Liver (tissue), 9 donors: ENCODE measurements around the gene ATE1. TPM values are rescaled to one million over a fixed set of nuclear protein-coding genes. Genes with fewer than 3 reads are reported as not detected.

ENCODE experiments used
- DNase-seq: peaks from one replicate; pipeline ENCODE4 v3.0.0-alpha.2; 2017; ENCODE audit warnings: low spot score
- H3K27ac ChIP-seq, 2 donors: one replicate each; pipeline ENCODE4 v1.7.0; 2013; ENCODE audit warnings: inconsistent platforms in 2 of 2, low read length in 2 of 2, control low read depth in 1 of 2, low read depth in 1 of 2, mild to moderate bottlenecking in 1 of 2
- H3K27me3 ChIP-seq, 4 donors: one replicate each; pipeline versions ENCODE4 v1.6.1 to v1.7.0; 2013; ENCODE audit warnings: low read length in 3 of 4, inconsistent platforms in 1 of 4, mild to moderate bottlenecking in 1 of 4, moderate library complexity in 1 of 4; ENCODE audit not compliant: control insufficient read depth in 4 of 4, insufficient read depth in 4 of 4
- H3K36me3 ChIP-seq, 4 donors: one replicate each; pipeline versions ENCODE4 v1.6.1 to v1.7.0; 2013; ENCODE audit warnings: low read length in 3 of 4, mild to moderate bottlenecking in 3 of 4, low read depth in 1 of 4, moderate library complexity in 1 of 4; ENCODE audit not compliant: control insufficient read depth in 4 of 4, insufficient read depth in 3 of 4
- H3K4me1 ChIP-seq, 4 donors: one replicate each; pipeline versions ENCODE4 v1.6.1 to v1.7.0; 2013; ENCODE audit warnings: low read length in 3 of 4, mild to moderate bottlenecking in 3 of 4, moderate library complexity in 1 of 4; ENCODE audit not compliant: control insufficient read depth in 4 of 4, insufficient read depth in 4 of 4
- H3K4me3 ChIP-seq, 3 donors: one replicate each; pipeline versions ENCODE4 v1.6.1 to v1.7.0; 2013; ENCODE audit warnings: low read length in 3 of 3, control low read depth in 1 of 3, low read depth in 1 of 3, mild to moderate bottlenecking in 1 of 3
- H3K9ac ChIP-seq, 2 donors: one replicate each; pipeline ENCODE4 v1.7.0; 2013; ENCODE audit warnings: low read length in 2 of 2, mild to moderate bottlenecking in 2 of 2, moderate library complexity in 2 of 2, control low read depth in 1 of 2, low read depth in 1 of 2
- H3K9me3 ChIP-seq, 4 donors: one replicate each; pipeline versions ENCODE4 v1.6.1 to v1.7.0; 2013; ENCODE audit warnings: low read length in 3 of 4; ENCODE audit not compliant: control insufficient read depth in 4 of 4
- EGR1 ChIP-seq, 2 donors: IDR thresholded peaks; 2 replicates each; pipeline ENCODE4 v1.6.1; 2016 to 2018; ENCODE audit warnings: antibody characterized with exemption in 2 of 2, low read depth in 2 of 2
- FOXA1 ChIP-seq: IDR thresholded peaks from 2 replicates; pipeline ENCODE4 v1.6.1; 2016; ENCODE audit warnings: antibody characterized with exemption
- HNF4A ChIP-seq, 2 donors: conservative IDR thresholded peaks; 2 replicates each; pipeline ENCODE4 v1.6.1; 2016; ENCODE audit warnings: antibody characterized with exemption in 2 of 2, mild to moderate bottlenecking in 2 of 2
- HNF4G ChIP-seq: IDR thresholded peaks from 2 replicates; pipeline ENCODE4 v1.6.1; 2016; ENCODE audit warnings: antibody characterized with exemption
- JUND ChIP-seq, 2 donors: IDR thresholded peaks; 2 replicates each; pipeline ENCODE4 v1.6.1; 2016; ENCODE audit warnings: antibody characterized with exemption in 2 of 2
- RAD21 ChIP-seq, 2 donors: IDR thresholded peaks; 2 replicates each; pipeline ENCODE4 v1.6.1; 2016; ENCODE audit warnings: antibody characterized with exemption in 2 of 2, mild to moderate bottlenecking in 2 of 2
- SP1 ChIP-seq: IDR thresholded peaks from 2 replicates; pipeline ENCODE4 v1.6.1; 2018; ENCODE audit warnings: antibody characterized with exemption, mild to moderate bottlenecking
- TAF1 ChIP-seq: conservative IDR thresholded peaks from 2 replicates; pipeline ENCODE4 v1.6.1; 2016; ENCODE audit warnings: antibody characterized with exemption, mild to moderate bottlenecking
- YY1 ChIP-seq: IDR thresholded peaks from 2 replicates; pipeline ENCODE4 v1.6.1; 2016; ENCODE audit warnings: antibody characterized with exemption, mild to moderate bottlenecking
- WGBS: extraction: QIAGEN DNeasy Blood & Tissue Kit; methylation state at CpG from one replicate; pipeline ENCODE4 v1.1.7; 2013; 5-methylcytosine and 5-hydroxymethylcytosine counted together
- polyA plus RNA-seq, 2 donors: library from polyadenylated mRNA; stranded (reverse) in 1 of 2; unstranded in 1 of 2; fragments of 200-250 nt in 1 of 2; fragments of >200 nt in 1 of 2; fragmentation: Nextera tagmentation in 1 of 2; extraction: Ambion mirVana in 1 of 2; gene quantifications; one replicate each; pipeline versions ENCODE4 v1.2.1 to v1.2.3, GENCODE V29; 2013 to 2015
- total RNA-seq, 2 donors: library from RNA; depleted of rRNA; stranded (reverse); fragments of >200 nt; gene quantifications; one replicate each; pipeline ENCODE4 v1.2.3, GENCODE V29; 2014
- TF ChIP-seq, protein P1 (sequence below): fragments of 150-350 bp; IDR thresholded peaks from 2 replicates; pipeline ENCODE4 v1.5.1; 2017; ENCODE audit warnings: improper control_type of control experiment, low read depth, low read length; ENCODE audit not compliant: missing input control
- TF ChIP-seq, protein P2 (sequence below): IDR thresholded peaks from 2 replicates; pipeline ENCODE4 v1.6.1; 2016; ENCODE audit warnings: antibody characterized with exemption
- TF ChIP-seq, protein P3 (sequence below): IDR thresholded peaks from 2 replicates; pipeline ENCODE4 v1.6.1; 2016; ENCODE audit warnings: antibody characterized with exemption
- TF ChIP-seq, protein P4 (sequence below): IDR thresholded peaks from 2 replicates; pipeline ENCODE4 v1.6.1; 2016; ENCODE audit warnings: antibody characterized with exemption, mild to moderate bottlenecking
- donor health status: healthy.
- donor health status: healthy.
- donor health status: healthy.
- donor health status: healthy.
- donor health status: healthy.

ATE1 gene
- total and polyA plus RNA-seq, 4 donors: 7.9 to 34.9 (median 13.5) TPM

DNA sequence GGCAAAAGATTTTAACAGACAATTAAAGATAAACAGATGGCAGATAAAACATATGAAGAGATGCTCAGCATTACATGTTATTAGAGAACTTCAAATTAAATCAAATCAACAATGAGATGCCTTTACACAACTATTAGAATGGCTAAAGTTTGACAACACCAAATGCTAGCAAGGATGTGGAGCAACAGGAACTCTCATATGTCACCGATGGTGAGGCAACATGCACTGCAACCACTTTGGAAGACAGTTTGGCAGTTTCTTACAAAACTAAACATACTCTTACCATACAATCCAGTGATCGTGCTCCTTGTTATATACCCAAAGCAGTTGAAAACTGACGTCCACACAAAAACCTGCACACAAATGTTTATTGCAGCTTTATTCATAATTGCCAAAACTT, 13.7 kb upstream of the ATE1 start:
- H3K27me3 ChIP-seq: no peaks in the 10 kb centered on the region
- no peak overlapping the region for H3K4me3 ChIP-seq
- no peak overlapping the region for H3K9ac ChIP-seq
- no peak for DNase-seq
- no peaks in the 10 kb centered on the region for H3K4me1 ChIP-seq
- no peak overlapping the region for H3K27ac ChIP-seq
- no peaks in the 10 kb centered on the region for H3K9me3 ChIP-seq
- TF ChIP-seq FOXA1: no peak
- TF ChIP-seq HNF4G: no peak
- no peak for TF ChIP-seq SP1
- TF ChIP-seq, protein P1, sequence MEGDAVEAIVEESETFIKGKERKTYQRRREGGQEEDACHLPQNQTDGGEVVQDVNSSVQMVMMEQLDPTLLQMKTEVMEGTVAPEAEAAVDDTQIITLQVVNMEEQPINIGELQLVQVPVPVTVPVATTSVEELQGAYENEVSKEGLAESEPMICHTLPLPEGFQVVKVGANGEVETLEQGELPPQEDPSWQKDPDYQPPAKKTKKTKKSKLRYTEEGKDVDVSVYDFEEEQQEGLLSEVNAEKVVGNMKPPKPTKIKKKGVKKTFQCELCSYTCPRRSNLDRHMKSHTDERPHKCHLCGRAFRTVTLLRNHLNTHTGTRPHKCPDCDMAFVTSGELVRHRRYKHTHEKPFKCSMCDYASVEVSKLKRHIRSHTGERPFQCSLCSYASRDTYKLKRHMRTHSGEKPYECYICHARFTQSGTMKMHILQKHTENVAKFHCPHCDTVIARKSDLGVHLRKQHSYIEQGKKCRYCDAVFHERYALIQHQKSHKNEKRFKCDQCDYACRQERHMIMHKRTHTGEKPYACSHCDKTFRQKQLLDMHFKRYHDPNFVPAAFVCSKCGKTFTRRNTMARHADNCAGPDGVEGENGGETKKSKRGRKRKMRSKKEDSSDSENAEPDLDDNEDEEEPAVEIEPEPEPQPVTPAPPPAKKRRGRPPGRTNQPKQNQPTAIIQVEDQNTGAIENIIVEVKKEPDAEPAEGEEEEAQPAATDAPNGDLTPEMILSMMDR: no peak
- no peak for TF ChIP-seq TAF1
- no peak for TF ChIP-seq EGR1 (IDR thresholded peaks at IDR 0.05; ENCODE audit: low read depth in 2 of 2)
- TF ChIP-seq RAD21 (IDR thresholded peaks at IDR 0.05): no peak
- TF ChIP-seq, protein P2, sequence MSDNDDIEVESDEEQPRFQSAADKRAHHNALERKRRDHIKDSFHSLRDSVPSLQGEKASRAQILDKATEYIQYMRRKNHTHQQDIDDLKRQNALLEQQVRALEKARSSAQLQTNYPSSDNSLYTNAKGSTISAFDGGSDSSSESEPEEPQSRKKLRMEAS: no peak
- TF ChIP-seq, protein P3, sequence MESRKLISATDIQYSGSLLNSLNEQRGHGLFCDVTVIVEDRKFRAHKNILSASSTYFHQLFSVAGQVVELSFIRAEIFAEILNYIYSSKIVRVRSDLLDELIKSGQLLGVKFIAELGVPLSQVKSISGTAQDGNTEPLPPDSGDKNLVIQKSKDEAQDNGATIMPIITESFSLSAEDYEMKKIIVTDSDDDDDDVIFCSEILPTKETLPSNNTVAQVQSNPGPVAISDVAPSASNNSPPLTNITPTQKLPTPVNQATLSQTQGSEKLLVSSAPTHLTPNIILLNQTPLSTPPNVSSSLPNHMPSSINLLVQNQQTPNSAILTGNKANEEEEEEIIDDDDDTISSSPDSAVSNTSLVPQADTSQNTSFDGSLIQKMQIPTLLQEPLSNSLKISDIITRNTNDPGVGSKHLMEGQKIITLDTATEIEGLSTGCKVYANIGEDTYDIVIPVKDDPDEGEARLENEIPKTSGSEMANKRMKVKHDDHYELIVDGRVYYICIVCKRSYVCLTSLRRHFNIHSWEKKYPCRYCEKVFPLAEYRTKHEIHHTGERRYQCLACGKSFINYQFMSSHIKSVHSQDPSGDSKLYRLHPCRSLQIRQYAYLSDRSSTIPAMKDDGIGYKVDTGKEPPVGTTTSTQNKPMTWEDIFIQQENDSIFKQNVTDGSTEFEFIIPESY: no peak
- TF ChIP-seq HNF4A (conservative IDR thresholded peaks at IDR 0.05): no peak
- no peak for TF ChIP-seq JUND (IDR thresholded peaks at IDR 0.05)
- no peak for TF ChIP-seq YY1
- TF ChIP-seq, protein P4, sequence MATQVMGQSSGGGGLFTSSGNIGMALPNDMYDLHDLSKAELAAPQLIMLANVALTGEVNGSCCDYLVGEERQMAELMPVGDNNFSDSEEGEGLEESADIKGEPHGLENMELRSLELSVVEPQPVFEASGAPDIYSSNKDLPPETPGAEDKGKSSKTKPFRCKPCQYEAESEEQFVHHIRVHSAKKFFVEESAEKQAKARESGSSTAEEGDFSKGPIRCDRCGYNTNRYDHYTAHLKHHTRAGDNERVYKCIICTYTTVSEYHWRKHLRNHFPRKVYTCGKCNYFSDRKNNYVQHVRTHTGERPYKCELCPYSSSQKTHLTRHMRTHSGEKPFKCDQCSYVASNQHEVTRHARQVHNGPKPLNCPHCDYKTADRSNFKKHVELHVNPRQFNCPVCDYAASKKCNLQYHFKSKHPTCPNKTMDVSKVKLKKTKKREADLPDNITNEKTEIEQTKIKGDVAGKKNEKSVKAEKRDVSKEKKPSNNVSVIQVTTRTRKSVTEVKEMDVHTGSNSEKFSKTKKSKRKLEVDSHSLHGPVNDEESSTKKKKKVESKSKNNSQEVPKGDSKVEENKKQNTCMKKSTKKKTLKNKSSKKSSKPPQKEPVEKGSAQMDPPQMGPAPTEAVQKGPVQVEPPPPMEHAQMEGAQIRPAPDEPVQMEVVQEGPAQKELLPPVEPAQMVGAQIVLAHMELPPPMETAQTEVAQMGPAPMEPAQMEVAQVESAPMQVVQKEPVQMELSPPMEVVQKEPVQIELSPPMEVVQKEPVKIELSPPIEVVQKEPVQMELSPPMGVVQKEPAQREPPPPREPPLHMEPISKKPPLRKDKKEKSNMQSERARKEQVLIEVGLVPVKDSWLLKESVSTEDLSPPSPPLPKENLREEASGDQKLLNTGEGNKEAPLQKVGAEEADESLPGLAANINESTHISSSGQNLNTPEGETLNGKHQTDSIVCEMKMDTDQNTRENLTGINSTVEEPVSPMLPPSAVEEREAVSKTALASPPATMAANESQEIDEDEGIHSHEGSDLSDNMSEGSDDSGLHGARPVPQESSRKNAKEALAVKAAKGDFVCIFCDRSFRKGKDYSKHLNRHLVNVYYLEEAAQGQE: no peak
- no peaks in the 10 kb centered on the region for H3K36me3 ChIP-seq
- WGBS: 87% methylated on average over 3 of the region's 3 CpGs

DNA sequence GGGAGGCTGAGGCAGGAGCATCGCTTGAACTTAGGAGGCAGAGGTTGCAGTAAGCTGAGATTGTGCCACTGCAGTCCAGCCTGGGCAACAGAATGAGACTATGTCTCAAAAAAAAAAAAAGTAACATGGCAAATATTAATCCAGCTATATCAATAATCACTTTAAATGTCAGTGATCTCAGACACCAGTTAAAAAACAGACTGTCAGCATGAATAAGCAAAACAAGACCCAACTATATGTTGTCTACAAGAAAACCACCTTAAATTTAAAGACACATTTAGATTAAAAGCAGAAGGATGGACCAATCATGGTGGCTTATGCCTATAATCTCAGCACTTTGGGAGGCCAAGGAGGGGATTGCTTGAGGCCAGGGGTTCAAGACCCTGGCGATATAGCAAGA, 8.5 kb upstream of the ATE1 start:
- DNase-seq: no peak
- Histone ChIP-seq H3K4me3 (no peak overlapping the region), H3K36me3 (no peaks in the 10 kb centered on the region), H3K9me3 (no peaks in the 10 kb centered on the region), H3K4me1 (peaks cover 0 to 5% (median 0%) of the 10 kb centered on the region in 4 donors), H3K9ac (no peak overlapping the region), H3K27ac (no peak overlapping the region), H3K27me3 (no peaks in the 10 kb centered on the region)
- TF ChIP-seq, protein P1: no peak
- no peak for TF ChIP-seq JUND (IDR thresholded peaks at IDR 0.05)
- TF ChIP-seq, protein P4: no peak
- TF ChIP-seq YY1: no peak
- TF ChIP-seq, protein P3: no peak
- WGBS: 90% methylated on average over 2 of the region's 2 CpGs
